GM21423 (cell line): ENCODE results near the gene MAP1LC3B.

ENCODE experiments used
- ATAC-seq: cut with Tn5 transposase; IDR thresholded peaks from one replicate; pipeline ENCODE4 v1.9.1; 2021; ENCODE audit warnings: mild to moderate bottlenecking, moderate library complexity; ENCODE audit not compliant: unreplicated experiment

MAP1LC3B gene

GRCh38 chr16:87451563-87452210 is 59.6 kb downstream of the MAP1LC3B start:
- ATAC-seq = no peak

- no peak for ATAC-seq
Observed at GRCh38 chr16:87453326-87453725, 61.2 kb downstream of the MAP1LC3B start.
